OCI-M1 (cell line): ENCODE measurements around the gene DMBT1.
"Not testable (repeated sequence)": the region's sequence is repeated elsewhere in the genome, so short reads cannot be mapped to it uniquely, and the experiment has no call there.

Experiments used
- DNase-seq: peaks from one replicate; lab custom pipeline; 2025; lab: John Stamatoyannopoulos, UW

Gene DMBT1

DNA sequence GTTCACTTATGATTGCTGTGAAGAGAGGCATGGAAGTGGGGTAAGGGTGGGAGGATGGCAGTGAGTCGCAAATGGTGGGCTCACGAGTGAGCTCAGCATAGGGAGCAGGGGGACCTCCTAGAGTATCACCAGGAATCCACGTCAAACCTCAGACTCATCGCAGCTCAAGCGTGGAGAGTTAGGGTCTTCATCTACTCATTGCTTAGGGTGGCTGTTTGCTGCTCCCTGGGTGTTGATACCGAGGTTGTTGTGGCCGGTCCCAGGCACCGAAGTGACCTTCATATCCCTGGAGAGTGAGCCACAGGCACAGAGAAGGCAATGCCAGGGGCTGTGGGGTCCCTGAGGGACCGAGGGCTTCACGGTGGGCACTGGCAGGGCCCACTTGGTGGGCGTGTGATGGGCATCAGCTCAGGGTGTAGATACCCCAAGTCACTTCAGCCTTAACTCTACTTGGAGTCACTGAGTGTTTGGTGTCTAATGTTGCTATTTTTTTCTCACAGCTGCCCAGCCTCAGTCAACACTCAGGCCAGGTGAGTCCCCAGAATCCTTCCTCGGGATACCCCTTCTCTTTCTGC lies 16.8 kb downstream of the DMBT1 start:
- no peak for DNase-seq

DNA sequence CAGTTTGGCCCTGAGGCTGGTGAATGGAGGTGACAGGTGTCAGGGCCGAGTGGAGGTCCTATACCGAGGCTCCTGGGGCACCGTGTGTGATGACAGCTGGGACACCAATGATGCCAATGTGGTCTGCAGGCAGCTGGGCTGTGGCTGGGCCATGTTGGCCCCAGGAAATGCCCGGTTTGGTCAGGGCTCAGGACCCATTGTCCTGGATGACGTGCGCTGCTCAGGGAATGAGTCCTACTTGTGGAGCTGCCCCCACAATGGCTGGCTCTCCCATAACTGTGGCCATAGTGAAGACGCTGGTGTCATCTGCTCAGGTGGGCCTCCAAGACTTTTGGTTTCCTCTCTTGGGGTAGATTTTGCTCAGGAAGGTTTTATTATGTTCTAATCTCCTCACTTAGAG lies 25.5 kb downstream of the DMBT1 start:
- DNase-seq = not testable (repeated sequence)

DNA sequence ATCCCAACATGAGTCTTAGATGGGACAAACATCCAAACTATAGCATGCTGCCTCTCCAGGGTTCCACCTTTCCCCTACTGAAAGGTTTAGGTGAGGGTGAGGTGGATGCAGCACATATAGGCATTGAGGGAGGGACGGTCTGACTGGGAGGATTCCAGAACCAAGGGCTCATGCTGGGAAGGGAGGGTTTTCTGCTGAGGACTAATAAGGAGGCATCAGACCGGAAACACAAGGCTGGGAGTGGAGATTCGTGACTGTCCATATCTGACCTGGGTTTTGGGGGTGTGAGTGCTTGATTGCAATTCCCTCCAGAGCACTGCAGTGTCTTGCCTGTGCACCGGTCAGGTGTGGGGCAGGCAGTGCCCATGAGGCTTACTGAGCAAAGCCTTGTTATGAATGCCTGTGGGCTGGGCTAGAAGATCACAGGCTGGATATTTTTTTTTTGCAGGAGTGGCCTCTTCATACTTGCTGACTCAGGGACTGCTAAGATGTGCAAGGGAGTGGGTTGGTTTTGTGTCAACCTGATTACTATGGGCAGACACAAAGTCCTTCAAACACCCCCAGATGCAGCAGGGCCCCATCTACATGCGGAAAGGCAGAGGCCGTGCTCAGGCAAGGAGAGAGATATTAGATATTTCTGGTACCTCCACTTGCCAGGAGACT lies 26.7 kb downstream of the DMBT1 start:
- no peak for DNase-seq

DNA sequence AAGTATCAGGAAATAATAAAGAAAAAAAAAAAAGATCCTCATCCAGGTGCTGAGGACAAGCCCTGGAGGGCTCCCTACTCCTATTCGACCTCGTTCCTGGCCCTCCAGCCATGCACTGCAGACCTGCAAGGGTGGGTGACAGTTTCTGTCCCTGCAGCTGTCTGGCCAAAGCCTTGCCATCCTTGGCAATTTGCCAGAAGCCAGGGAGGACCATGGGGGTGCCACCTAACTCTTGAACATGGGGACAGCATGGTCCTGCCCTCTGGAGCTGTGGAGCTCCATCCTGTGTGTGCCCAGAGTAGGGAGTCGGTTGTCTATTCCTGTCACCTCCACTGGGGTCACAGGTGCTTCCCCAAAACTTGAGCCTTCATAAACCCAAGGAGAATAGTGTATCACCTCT lies 27.8 kb downstream of the DMBT1 start:
- no peak for DNase-seq

DNA sequence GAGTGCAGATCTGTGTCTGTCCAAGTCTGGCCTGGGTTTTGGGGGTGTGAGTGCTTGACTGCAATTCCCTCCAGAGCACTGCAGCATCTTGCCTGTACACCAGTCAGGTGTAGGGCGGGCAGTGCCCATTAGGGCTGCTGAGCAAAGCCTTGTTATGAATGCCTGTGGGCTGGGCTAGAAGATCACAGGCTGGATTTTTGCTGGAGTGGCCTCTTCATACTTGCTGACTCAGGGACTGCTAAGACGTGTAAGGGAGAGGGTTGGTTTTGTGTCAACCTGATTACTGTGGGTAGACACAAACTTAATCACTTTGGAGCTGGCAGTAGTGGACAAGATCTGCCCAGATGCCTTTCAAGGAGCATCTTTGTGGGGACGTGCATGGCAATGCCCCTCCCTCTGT lies 29.6 kb downstream of the DMBT1 start:
- no peak for DNase-seq

DNA sequence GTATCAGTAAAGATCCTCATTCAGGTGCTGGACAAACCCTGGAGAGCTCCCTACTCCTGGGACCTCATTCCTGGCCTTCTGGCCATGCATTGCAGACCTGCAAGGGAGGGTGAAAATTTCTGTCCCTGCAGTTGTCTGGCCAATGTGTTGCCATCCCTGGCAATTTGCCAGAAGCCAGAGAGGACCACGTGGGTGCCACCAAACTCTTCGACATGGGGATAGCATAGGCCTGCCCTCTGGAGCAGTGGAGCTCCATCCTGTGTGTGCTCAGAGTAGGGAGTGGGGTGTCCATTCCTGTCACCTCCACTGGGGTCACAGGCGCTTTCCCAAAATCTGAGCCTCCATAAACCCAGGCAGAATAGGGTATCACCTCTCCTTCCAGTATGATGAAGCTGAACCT lies 31.2 kb downstream of the DMBT1 start:
- no peak for DNase-seq

DNA sequence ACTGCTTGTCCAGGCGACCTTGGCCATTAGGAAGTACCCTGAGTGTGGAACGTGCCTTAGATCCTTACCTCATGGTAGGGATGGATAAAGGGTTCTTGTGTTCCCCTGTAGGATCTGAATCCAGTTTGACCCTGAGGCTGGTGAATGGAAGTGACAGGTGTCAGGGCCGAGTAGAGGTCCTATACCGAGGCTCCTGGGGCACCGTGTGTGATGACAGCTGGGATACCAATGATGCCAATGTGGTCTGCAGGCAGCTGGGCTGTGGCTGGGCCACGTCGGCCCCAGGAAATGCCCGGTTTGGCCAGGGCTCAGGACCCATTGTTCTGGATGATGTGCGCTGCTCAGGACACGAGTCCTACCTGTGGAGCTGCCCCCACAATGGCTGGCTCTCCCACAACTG lies 31.6 kb downstream of the DMBT1 start:
- DNase-seq = no peak

DNA sequence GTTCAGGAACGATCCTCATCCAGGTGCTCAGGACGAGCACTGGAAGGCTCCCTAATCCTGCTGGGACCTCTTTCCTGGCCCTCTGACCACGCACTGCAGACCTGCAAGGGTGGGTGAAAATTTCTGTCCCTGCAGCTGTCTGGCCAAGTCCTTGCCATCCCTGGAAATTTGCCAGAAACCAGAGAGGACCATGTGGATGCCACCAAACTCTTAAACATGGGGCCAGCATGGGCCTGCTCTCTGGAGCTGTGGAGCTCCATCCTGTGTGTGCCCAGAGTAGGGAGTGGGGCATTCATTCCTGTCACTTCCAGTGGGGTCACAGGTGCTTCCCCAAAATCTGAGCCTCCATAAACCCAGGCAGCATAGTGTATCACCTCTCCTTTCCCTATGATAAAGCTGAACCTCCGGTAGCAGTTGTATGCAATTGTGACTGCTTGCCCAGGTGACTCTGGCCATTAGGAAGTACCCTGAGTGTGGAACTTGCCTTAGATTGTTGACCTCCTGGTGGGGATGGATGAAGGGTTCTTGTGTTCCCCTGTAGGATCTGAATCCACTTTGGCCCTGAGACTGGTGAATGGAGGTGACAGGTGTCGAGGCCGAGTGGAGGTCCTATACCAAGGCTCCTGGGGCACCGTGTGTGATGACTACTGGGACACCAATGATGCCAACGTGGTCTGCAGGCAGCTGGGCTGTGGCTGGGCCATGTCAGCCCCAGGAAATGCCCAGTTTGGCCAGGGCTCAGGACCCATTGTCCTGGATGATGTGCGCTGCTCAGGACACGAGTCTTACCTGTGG lies 57.1 kb downstream of the DMBT1 start:
- no peak for DNase-seq

DNA sequence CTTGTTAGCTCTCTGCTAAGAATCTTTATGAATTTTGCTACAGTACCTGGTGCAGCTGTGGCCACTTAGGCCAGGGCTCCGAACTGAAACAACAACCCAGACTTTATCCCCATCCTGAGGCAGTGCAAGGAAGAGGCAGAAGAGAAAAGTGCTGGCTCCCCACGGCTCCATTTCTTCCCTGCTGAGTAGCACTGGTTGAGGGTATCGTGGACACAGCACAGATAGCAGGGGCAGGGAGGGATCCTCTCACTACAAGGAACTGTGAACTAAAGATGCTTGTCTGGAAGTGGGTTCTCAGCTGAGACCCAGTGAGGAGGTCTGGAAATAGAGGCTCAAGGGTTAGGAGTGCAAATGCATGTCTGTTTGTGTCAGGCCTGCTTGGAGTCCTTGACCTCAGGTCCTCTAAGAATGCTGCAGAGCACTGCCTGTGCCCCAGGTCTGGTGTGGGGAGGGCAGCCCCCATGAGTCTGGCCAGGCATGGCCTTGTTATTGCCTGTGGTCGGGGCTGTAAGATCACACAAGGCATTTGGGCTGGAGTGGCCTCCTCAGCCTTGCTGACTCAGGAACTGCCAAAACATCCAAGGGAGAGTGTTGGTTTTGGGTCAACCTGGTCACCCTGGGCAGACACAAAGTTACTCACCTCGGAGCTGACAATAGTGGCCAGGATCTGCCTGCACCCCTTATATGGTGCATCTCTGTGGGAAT lies 58.1 kb downstream of the DMBT1 start:
- no peak for DNase-seq

DNA sequence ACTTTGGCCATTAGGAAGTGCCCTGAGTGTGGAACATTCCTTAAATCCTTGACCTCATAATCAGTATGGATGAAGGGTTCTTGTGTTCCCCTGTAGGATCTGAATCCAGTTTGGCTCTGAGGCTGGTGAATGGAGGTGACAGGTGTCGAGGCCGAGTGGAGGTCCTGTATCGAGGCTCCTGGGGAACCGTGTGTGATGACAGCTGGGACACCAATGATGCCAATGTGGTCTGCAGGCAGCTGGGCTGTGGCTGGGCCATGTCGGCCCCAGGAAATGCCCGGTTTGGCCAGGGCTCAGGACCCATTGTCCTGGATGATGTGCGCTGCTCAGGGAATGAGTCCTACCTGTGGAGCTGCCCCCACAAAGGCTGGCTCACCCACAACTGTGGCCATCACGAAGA lies 60.4 kb downstream of the DMBT1 start:
- DNase-seq = not testable (repeated sequence)

DNA sequence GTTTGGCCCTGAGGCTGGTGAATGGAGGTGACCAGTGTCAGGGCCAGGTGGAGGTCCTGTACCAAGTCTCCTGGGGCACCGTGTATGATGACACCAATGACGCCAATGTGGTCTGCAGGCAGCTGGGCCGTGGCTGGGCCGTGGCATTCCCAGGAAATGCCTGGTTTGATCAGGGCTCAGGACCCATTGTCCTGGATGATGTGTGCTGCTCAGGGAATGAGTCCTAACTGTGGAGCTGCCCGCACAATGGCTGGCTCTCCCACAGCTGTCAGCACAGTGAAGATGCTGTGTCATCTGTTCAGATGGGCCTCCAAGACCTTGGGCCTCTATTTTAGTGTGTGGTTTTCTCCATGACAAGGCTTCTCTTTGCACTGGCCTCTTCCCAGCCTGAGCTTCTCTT lies 64.0 kb downstream of the DMBT1 start:
- DNase-seq = no peak

DNA sequence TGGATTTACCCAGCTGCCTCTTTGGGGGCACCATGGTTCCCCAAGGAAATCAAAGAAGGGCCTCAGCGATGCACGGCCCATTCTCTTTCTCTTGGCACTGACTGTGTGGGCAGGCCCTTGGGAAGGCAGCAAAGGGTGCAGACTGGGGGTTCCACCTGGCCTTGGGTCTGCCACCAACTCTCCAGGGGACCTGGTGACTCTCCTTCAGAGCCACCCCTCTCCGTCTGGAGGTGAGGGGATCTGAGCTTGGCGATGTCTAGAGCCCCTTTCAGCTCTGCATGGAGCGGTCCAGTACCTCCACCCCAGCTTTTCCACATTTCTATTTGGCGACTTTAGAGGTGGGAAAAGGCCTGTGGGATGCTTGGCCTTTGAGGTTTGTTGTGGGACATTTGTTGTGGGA lies 70.0 kb downstream of the DMBT1 start:
- no peak for DNase-seq

DNA sequence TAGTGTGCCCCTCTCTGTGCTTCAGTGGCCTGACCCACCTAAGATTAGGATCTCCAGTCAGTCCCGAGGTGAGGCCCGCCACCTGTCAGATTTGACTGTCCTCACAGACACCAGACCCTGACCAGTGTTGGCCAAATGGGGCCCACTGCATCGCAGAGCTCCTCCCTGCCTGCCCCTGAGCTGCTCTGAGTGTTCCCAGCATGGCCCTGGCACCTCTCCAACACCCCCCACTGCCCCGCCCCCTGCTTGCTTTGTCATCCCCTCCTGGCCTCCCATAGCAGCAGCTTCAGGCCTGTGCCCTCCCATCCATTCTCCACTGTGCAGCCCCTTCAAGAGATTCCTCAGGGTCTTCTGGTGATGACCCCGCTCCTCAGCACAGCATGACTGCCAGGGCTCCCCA lies 71.5 kb downstream of the DMBT1 start:
- DNase-seq = no peak

DNA sequence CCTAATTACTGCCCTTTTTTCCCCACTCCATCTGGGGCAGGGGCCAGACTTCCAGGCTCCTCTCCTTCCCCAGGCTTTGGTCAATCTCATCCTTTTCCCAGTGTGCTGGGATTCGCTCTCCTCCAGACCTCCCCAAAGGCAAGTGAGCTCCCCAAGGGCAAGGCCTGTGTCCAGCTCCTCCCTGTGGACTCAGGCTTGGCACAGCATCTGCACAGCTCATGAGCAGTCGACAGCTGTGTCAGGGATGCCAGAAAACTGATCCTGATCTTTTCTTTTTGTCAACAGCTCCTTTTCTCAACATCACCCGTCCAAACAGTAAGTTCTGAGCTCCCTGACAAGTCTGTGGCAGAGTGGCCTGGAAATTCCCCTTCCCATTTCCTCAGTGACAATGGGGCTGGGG lies 72.0 kb downstream of the DMBT1 start:
- DNase-seq = no peak

DNA sequence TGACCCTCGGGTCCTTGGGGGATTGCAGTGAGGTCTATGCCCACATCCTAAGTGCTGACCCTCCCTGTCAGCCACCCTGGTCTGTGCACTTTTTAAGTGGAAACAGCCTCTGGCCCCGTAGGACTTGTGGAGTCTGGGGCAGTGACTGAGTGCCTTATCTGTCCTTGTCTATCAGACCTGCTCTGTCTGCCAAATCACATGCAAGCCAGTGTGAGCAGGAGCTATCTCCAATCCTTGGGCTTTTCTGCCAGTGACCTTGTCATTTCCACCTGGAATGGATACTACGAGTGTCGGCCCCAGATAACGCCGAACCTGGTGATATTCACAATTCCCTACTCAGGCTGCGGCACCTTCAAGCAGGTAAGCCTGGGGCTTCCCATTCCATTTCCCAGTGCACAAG lies 76.4 kb downstream of the DMBT1 start:
- no peak for DNase-seq

DNA sequence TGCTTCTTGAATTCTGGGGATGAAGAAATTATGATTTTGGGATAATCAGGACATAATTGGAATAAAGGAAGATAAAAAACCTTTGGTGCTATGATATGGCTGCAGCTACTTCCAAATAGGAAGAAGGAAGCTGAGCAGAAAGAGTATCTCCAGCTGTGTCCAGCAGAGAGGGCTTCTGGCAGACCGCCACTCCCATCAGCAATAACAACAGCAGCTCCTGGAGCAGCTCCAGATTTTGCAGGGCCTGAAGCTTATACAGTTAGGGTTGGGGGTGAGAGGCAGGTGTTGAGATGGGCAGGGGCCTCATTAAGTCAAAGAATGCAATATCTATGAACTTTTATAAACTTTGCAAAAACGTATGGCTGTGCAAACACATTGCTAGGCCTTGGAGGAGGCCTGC lies 76.8 kb downstream of the DMBT1 start:
- DNase-seq = no peak

DNA sequence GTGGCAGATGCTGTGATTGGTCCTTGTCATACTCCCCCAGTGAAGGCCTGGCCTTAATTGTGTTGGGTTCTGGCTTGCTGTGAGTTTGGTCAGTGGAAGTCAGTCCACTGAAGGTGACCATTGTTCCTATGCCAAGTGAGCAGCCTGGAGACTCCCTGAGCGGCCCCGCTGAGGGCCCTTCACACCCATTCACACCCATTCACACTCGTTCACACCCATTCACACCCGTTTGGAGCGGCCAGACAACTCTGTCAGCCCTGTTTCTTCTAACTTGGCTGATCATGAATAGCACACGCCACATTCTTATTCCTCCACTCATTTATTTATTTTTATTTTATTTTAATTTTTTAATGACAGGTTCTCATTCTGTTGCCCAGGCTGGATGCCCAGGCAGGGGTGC lies 77.6 kb downstream of the DMBT1 start:
- DNase-seq = no peak

DNA sequence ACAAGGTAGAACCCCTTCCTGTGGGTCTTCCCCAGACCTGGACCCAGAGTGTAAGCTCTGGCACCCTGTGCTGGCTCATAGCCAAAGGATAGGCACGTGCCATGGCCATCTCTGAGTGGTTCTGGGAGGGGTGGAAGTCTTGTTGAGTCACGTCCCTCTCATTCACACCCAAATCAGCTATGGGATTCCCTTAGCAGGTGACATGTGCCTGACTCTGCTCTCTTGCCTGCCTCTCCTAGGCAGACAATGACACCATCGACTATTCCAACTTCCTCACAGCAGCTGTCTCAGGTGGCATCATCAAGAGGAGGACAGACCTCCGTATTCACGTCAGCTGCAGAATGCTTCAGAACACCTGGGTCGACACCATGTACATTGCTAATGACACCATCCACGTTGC lies 79.2 kb downstream of the DMBT1 start:
- DNase-seq = no peak

DNA sequence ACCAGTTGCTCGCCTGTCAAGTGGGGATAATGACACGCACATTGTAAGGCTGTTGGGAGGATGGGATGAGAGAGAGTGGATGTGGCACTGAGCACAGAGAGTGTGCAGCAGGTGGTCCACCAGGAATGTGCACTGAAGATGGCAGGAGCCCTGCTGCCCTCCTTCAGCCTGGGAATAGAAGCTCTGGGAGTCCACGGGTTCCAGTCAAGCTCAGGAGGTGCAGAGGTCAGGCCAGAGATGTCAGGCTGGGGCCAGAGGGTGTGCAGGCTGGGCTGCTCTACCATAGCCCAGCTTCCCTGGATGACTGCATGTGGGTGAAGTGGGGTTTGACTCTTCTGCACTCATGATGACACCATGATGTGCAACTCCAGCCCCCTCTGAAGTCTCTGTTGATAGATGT lies 80.4 kb downstream of the DMBT1 start:
- no peak for DNase-seq

DNA sequence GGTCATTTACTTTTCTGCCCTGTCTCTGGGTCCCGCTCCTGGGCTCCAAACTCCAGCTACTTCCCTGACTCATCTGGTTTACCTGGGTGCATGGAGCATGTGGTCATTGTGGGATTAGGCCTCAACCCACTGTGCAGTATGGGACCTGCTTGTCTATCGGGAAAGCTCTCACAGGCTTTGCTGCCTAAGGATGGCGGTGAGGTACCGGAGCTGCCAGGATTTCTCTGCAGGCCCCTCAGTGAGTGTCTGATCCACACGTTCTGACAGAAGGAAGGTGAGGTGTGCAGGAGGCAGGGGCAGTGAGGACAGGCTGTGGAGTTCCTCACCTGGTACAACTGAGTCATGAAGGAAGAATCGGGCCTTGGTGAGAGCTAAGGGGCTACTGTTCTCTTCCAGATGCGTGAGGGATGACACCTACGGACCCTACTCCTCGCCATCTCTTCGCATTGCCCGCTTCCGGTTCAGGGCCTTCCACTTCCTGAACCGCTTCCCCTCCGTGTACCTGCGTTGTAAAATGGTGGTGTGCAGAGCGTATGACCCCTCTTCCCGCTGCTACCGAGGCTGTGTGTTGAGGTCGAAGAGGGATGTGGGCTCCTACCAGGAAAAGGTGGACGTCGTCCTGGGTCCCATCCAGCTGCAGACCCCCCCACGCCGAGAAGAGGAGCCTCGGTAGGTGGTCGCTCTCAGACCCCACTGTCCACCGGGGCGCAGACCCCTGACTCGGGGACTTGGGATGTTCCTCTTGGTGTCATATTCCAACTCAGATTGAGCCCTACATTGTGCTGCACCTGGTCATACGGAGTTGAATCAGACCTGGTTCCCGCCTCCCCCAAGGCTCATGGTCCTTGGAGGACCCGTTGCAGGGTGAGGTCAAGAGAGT lies 82.4 kb downstream of the DMBT1 start:
- DNase-seq = no peak

DNA sequence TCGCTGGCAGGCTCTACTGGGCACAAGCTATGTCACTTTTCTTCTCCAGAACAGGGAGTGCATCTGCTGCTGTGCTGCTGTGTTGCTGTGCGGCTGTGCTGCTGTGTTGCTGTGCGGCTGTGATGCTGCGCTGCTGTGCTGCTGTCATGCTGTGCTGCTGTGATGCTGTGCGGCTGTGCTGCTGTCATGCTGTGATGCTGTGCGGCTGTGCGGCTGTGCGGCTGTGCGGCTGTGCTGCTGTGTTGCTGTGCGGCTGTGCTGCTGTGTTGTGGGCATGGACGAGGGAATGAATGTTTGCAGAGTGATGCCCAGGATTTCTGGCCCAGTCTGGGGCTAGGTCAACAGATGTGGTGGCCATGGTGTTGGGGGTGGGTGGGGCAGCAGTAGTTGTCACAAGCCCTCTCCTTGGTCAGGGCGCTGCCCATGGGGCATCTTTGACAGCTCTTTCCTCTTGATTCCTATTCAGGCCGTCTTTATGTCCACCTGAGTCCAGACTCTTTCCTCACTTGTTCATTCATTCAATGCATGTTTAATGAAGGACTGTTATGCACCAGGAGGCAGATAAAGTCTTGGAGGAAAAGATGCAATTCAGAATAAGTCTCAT lies 83.5 kb downstream of the DMBT1 start:
- no peak for DNase-seq
